ENCODE results near the gene DOHH. TPM values are rescaled to one million over a fixed set of nuclear protein-coding genes. Genes with fewer than 3 reads are reported as not detected.

The DOHH gene
- total RNA-seq, 1 donor from 2014 or later, result 11.0 TPM

DNA sequence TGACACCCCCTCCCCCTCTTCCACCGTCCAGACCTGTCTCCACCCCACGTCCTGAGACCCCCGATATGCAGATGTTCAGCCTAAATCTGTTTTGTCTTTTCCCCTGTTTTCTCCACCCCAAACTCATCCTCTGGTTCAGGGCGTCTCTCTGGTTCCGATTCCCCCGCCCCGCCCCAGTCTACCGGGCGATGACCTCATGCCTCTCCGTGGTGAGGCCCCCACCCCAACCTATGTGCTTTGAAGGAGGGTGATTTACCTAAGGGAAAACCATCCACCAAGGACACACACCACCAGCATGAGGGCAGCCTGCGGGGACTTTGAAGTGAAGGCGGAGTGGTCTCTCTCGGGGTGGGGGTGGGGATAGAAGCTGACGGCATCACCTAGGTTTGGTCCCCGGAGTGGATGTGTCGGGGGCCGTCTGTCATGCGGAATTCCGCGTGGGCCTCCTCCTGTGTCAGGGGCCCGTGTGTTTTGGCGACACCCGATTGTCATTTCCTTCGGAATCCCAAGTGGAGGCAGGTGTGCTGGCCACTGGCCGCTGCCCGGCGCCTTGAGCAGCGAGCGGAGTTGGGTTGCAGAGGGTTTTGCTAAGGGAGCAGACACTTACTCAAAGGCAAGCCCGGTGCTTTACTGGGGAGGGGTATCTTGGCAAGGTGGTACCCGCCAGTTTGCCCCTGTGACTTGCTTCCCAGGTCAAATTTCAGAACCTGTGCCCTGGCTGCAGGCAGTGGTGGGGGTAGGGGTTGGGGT lies 7.1 kb upstream of the DOHH start:
- intact Hi-C loops (cut with micrococcal nuclease), result no loop called here
- peak; percentile 43 for DNase-seq
- no peak for ATAC-seq

GRCh38 chr19:3506384-3507340 lies 6.2 kb upstream of the DOHH start:
- peak; percentile 1 for ATAC-seq
- DNase-seq, result peak; percentile 60
- intact Hi-C loops (cut with micrococcal nuclease), result no loop called here

DNA sequence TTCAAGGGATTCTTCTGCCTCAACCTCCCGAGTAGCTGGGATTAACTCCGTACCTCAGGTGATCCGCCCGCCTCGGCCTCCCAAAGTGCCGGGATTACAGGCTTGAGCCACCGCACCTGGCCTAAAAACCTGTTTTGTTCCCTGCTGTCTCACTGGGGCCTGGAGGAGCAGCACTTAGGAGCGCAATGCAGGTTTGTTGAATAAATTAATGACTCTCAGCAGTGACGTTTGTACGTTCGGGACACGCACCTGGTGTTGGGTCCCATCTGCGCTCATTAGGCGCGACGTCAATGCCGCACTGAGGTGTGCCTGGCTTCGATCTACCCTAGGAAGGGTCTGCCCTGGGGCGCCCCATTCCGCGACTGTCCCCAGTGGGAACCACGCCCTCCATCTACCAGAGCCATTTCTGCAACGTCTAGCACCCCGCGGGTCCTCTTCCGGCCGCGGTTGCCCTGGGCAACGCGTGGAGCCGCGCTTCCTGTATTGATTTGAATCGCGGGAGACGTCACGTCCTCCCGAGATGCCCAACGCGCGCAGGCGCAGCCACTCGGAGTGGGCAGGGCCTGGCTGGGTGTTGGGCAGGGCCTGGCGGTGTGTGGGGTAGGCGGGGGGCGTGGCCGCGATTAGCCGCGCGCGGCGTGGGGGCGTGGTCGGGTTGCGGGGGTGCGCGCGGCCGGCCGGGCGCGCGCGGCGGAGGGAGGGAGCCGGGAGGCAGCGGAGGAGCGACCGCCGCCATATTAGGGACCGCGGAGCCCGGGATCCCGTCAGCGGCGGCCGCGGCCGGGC lies 5.3 kb upstream of the DOHH start, which contains the start of gene FZR1:
TSS of gene FZR1 (plus strand) at position 714 of the 786 bp plus-strand sequence. CDS start 16,679 bp downstream, outside the sequence.
- intact Hi-C loops (cut with micrococcal nuclease), result no loop called here
- peak; percentile 97 for ATAC-seq
- DNase-seq, result peak; percentile 100

DNA sequence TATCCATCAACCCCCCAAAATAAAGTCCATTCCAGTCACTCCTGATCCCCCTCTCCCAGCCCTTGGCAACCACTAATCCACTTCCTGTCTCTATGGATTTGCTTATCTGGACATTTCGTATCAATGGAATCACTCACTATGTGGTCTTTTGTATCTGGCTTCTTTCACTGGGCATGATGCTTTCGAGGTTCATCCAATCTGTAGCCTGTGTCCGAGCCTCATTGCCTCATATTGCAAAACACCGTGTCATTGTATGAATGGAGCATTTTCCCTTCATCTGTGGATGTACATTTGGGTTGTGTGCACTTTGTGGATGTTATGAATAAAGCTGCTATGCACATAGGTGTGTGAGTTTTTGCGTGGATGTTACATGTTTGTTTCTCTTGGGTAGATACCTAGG lies 4.3 kb upstream of the DOHH start:
- DNase-seq (no peak), ATAC-seq (no peak)
- intact Hi-C loops (cut with micrococcal nuclease), result no loop called here

DNA sequence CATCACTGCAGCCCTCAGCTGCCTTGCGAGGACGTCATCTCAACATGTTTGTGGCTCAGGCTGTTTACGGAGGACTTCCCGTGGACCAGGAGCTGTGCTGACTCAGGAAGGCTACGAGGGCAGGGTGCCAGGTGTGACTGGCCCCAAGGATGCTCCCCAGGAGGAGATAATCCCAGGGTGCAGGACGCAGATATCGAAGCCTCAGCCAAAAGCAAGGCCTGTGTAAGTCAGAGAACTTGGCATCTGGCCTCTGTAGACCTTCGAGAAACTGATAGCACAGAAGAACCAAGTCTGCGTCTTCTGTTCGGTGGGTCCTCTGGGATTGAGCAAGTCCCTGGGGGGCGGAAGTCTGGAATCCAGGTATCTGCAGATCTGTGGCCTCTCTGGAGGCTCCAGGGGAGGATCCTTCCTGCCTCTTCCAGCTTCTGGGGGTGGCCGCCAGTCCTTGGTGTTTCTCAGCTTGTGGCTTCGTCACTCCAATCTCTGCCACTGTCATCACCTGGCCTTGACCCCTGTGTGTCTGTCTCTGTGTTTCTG lies 2.6 kb upstream of the DOHH start:
- intact Hi-C loops (cut with micrococcal nuclease), result no loop called here

GRCh38 chr19:3501780-3502179 lies 1.3 kb upstream of the DOHH start:
- DNase-seq (no peak), ATAC-seq (no peak)
- intact Hi-C loops (cut with micrococcal nuclease), result no loop called here

More for the DNA sequence above, 2.6 kb upstream of the DOHH start:
- no peak for DNase-seq
- ATAC-seq, result no peak

DNA sequence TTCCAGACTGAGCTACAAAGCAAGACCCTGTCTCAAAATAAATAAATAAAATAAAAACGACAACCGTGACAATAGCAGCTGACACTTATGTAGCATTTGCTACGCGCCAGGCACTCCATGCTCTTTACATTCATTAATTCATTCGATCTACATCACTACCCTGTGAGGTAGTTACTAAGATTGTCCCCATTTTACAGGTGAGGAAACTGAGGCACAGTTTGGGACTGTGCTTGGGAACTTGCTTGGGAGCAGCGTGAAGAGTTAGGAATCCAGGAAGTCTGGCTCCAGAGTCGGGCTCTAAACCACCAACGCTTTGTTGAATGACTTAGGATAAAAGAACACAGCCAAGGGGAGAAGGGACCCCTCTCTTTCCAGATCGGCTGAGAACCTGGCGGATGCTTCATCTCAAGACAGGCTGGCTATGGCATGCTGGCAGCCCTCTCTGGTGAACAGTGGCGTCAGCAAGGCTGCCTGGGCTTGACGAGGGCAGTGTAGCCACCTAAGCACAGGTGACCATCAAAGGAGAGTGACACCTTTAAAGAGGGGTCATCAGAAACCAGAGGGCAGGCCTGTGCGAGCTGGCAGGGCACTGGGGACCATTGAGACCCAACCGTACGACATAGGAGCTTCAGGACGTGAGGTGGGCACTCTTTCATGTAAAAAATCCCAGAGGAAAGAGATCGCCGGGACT lies 591 bp downstream of the DOHH start:
- intact Hi-C loops (cut with micrococcal nuclease), result no loop called here
- no peak for DNase-seq
- peak; percentile 5 for ATAC-seq

DNA sequence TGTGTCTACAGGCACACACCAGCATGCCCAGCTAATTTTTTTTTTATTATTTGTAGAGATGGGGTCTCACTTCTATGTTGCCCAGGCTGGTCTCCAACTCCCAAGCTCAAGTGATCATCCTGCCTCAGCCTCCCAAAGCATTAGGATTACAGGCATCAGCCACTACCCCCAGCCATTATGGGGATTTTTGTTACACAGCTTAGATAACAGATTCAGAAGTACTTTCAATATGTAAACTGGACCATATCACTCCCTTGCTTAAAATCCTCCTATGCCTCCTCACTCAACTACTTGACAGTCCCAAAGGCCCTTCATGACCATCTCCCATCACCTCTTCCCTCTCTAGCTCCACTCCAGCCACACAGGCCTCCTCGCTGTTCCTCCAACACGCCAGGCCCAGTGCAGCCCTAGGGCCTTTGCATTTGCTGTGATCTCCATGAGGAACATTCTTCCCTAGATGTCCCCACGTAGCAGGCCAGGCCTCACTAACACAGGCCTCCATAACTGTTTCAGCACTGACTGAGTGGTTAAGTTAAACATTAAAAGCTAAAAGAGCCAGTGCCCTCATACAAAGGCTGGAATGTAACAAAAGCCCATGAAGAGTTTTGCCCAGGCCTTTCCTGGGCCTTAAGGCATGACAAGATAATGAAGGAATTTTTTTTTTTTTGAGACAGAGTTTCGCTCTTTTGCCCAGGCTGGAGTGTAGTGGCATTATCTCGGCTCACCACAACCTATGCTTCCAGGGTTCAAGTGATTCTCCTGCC lies 2.5 kb downstream of the DOHH start:
- intact Hi-C loops (cut with micrococcal nuclease), result no loop called here
- DNase-seq (no peak), ATAC-seq (no peak)

- intact Hi-C loops (cut with micrococcal nuclease), result no loop called here
- ATAC-seq (no peak), DNase-seq (peak; percentile 28)
These were observed 3.8 kb downstream of the DOHH start for GRCh38 chr19:3496392-3497273.

DNA sequence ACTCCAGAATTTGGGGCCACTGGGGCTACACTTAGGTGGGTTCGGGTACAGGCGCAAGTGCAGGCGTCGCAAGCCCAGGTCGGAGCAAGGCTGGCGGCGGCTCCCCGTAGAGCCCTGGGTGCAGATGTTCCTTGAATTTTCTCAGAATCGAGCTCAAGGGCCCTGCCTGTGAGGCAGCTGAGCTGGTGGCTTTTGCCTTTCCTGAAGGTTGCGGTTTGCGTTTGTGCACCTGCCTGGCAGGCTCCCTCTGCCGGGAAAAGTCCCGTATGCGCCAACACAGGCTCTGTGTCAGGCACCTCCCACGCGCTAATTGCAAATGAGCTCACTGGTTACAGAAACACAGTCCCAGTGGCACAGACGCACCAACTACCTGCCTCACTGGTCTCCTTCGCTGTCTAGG lies 5.9 kb downstream of the DOHH start:
- no peak for ATAC-seq
- intact Hi-C loops (cut with micrococcal nuclease), result no loop called here
- no peak for DNase-seq

- peak; percentile 27 for ATAC-seq
These were observed 6.4 kb downstream of the DOHH start for GRCh38 chr19:3494051-3494450.

GRCh38 chr19:3493651-3494050 lies 6.8 kb downstream of the DOHH start:
- ATAC-seq, result no peak
- intact Hi-C loops (cut with micrococcal nuclease), result no loop called here
- DNase-seq, result peak; percentile 17

More at GRCh38 chr19:3494051-3494450, 6.4 kb downstream of the DOHH start:
- DNase-seq, result no peak
- intact Hi-C loops (cut with micrococcal nuclease), result no loop called here

GRCh38 chr19:3492919-3493318 lies 7.6 kb downstream of the DOHH start:
- intact Hi-C loops (cut with micrococcal nuclease), result no loop called here
- DNase-seq (no peak), ATAC-seq (no peak)

DNA sequence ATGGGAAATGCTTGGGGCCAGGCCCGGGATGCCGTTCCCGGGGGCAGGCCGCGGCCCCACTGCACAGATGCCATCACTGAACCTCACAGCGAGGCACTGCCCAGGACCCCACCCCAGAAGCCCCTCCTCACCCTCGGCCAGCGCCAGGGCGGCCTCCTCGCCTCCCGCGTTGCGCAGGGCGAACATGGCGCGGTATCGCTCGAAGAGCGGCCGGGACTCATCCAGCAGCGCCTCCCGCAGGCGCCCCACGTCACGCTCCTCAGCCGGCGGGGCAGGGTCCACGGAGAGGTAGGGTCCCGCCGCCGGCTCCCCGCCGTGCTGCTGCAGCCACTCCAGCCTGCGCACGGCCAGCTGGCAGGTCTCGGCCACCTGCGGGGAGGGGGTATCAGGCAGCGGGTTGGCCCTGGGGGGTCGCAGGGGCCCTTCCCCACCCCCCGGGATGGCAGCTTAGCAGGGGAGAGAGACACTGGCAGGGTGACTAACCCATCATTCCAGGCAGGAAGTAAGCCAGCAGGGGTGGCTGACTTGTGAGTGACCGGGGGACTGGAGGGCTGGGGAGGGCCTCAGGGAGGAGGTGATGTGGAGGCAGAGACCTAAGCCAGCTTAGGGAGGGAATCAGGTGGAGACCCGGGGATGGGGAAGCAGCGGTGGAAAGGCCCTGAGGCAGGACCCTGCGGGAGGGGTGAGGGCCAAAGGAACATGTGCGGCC lies 8.2 kb downstream of the DOHH start:
- ATAC-seq, result no peak

DNA sequence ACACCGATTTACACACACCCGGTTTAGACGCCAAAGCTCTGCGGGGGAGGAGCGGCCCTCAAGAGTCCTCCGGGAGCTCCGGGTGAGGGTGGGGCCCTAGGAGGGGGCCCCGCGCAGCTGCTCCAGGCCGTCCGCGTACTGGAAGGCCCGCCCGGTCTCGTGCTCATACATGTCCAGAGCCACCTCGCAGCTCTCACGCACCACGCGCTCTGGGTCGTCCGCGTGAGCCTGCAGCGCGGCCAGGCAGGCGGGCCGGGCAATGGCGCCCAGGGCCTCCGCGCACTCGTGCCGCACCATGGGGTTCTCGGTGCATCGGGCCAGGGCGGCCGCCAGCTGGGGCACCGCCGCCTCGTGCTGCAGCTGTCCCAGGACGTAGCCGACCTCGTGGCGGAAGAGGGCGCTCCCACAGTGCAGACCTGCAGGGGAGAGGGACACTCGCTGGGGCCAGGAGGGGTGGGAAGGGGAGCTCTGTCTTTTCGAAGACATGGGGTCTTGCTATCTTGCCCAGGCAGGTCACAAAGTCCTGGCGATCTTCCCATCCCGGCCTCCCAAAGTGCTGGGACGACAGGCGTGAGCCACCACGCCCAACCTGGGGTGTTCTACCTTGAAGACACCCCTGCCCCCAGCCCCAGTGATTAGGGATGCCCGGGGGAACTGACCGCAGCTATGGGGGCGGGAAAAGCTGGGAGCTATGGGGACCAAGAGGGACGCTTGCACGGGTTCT lies 8.9 kb downstream of the DOHH start:
- ATAC-seq, result no peak
- intact Hi-C loops (cut with micrococcal nuclease), result no loop called here
- no peak for DNase-seq

More for the DNA sequence above, 8.2 kb downstream of the DOHH start:
- intact Hi-C loops (cut with micrococcal nuclease), result no loop called here
- no peak for DNase-seq

DNA sequence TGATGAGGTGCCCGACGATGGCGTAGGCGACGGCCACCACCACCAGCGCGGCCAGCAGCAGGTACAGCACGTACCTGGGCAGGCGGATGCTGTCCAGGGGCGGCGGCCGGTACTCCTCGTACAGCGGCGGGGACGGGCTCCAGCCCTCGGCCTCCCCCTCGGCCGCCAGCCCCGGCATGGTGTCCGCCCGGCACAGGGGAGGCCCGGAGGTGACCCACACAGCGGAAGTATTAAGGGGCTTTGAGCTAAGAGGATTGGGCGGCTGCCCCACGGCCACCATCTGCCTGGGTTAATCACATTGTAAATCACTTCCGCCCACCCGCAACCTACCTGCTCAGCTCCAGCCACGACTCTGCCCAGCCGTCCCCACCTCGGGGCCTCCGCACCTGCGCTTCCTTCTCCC lies 17.2 kb downstream of the DOHH start, which contains the start of gene SMIM44:
TSS of gene SMIM44 (minus strand) at position 216 of the 403 bp plus-strand sequence. CDS start at position 178, 38 bp downstream.
- ATAC-seq, result no peak
- intact Hi-C loops (cut with micrococcal nuclease), result no loop called here
- DNase-seq, result no peak

All from left ventricle myocardium superior (tissue), 1 donor.